Epithelial cell of prostate (primary cell): ENCODE data around the gene YAF2.
A peak's percentile ranks its signal among the peaks of the same experiment; 100 is the strongest.

Source experiments
- DNase-seq: peaks from one replicate; pipeline ENCODE4 v3.0.0-alpha.2; 2011; ENCODE audit warnings: low read depth, low spot score
- H3K27ac ChIP-seq: fragments of 450-650 bp; 2 replicates; pipeline ENCODE4 v1.5.1; 2017; ENCODE audit warnings: mild to moderate bottlenecking

YAF2 gene

GRCh38 chr12:42161529-42161928 lies 76.5 kb downstream of the YAF2 start:
- no peak overlapping the region for H3K27ac ChIP-seq
- no peak for DNase-seq

- DNase-seq: no peak
- no peak overlapping the region for H3K27ac ChIP-seq
Measured at GRCh38 chr12:42156232-42156631, 81.8 kb downstream of the YAF2 start.

GRCh38 chr12:42145552-42146215 lies 92.4 kb downstream of the YAF2 start:
- no peak overlapping the region for H3K27ac ChIP-seq
- no peak for DNase-seq

DNA sequence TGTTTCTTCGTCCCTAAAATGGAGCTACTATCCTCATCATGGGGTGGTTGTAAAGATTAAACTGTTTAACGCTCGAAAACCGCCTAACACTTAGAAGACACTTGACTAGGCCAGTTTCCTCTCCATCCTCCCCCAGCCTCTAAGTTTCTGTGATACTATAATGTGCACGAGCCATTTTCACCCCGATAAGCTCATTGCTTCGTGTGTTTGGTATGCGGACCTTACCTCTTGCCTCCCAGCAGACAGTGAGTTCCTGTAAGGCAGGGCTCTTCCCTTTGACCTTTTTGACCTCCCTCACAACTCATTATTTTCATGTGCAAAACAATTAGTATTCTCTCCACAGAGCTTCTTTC lies 92.9 kb downstream of the YAF2 start:
- peak overlapping the region; percentile 82 for H3K27ac ChIP-seq
- no peak for DNase-seq

DNA sequence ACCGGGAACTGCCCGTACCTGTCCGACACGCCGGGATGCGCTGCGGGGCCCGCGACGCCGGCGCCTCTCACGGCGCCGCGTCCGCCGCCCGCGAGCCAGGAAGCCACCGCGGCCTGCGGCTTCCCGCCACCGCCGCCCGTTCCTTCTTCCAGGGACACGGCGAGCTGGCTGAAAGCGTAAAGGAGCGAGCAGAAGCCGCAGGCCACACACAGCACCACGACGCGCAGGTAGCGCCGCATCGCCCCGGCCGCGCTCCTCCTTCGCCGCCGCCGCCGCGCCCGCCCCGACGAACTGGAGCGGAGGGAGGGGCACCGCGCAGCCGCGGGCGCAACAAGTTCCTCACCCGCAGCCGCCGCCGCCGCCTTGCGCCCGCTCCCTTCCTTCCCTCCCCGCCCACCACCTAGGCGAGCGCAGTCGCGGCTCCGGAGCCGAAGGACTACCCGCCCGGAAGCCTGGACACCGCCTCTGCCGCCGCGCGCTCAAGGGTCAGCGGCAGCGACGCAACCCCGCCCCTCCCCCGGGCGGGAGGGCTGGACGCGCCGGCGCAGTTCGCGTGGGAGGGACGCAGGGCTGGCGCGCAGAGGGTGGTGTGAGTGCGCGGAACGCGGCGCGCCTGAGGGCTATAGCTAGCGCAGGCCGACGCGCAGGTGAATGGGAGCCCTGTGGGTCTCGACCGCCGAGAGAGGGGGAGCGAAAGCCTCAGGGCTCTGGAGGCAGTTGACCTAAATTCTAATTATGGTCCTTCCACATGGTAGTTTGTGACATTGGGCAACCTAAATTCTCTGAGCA lies 93.4 kb downstream of the YAF2 start, which contains the start of gene GXYLT1:
TSS of gene GXYLT1 (minus strand) at position 467 of the 789 bp plus-strand sequence. CDS start at position 239, 228 bp downstream.
- H3K27ac ChIP-seq: peak within 1 kb of the TSS; percentile 82
- DNase-seq: peak; percentile 69

GRCh38 chr12:42144158-42144407 lies 94.0 kb downstream of the YAF2 start:
- H3K27ac ChIP-seq: peak overlapping the region; percentile 82

DNA sequence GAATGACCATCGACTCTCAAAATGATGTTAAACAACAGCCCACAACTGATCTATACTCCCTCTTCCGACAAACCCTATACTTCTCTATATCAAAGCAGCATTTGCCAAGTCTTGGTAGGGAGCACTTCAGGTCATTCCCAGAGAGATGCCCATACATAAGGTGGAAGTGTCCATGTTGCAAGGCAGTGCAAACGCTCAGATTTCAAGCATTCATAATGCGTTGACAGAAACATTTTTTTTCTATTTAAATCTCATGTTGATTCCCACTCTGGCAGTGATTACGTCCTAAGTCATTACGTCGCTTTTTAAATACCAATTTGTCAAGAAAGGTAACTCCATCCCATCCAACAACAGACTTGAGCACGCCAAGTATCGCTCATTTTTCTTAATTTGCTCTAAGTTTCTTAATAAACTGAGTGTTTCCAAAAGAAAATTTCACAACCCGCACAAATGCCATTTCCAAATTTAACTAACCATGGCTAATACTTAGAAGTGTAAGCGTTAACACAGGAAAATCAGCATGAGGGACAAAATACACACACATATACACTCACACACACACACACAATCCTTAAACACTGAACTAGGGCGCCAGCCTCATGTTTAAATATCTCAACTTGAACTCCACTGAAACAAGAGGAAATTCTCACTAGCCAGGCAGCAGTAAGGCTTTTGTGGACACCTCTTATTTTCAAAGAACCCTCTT lies 94.4 kb downstream of the YAF2 start:
- peak overlapping the region; percentile 82 for H3K27ac ChIP-seq
- DNase-seq: no peak

More at GRCh38 chr12:42144158-42144407, 94.0 kb downstream of the YAF2 start:
- no peak for DNase-seq

GRCh38 chr12:42141981-42142606 lies 96.0 kb downstream of the YAF2 start:
- H3K27ac ChIP-seq: no peak overlapping the region
- DNase-seq: no peak

DNA sequence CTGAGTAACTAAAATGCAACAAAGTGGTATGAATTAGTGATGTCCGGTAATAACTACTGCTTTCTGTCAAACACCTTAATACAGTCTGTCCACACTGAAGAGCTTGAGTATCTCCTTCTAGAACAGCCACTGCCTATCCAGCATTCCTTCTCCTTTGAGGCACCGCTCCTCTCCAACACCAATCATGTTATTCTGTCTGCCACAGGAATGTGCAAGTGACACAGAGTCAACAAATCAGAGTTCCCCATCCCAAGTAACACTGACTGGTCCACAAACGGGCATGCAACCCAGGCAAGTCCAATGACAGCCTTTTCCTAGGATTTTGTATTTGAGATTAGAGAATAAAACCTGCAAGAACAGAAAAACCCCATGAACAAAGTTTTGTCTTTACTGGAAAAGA lies 97.1 kb downstream of the YAF2 start:
- no peak overlapping the region for H3K27ac ChIP-seq
- no peak for DNase-seq

DNA sequence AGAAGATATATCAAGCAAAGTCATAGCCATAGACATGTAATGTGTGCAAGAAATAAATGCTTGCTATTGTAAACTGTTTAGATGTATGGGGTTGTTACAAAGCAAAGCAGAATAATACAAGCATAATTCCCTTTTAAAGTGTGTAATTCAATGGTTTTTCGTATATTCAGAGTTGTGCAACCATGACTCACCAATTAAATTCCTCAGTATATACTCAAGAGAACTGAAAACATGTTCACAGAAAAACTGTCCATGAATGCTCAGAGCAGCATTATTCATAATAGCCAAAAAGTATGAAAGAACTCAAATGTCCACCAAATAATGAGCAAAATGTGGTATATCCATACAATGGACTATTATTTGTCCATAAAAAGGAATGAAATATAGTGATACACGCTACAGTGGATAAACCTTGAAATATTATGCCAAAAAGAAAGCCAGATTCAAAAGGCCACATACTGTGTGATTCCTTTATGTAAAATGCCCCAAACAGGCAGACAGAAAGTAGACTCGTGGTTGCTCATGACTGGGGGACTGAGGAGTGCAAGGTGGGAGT lies 102.7 kb downstream of the YAF2 start:
- H3K27ac ChIP-seq: peak overlapping the region; percentile 22
- no peak for DNase-seq

- H3K27ac ChIP-seq: peak overlapping the region; percentile 61
Measured at GRCh38 chr12:42130672-42131402, 107.2 kb downstream of the YAF2 start.

GRCh38 chr12:42129595-42130204 lies 108.3 kb downstream of the YAF2 start:
- H3K27ac ChIP-seq: no peak overlapping the region
- no peak for DNase-seq

More at GRCh38 chr12:42130672-42131402, 107.2 kb downstream of the YAF2 start:
- no peak for DNase-seq

GRCh38 chr12:42128888-42129287 lies 109.2 kb downstream of the YAF2 start:
- H3K27ac ChIP-seq: no peak overlapping the region
- no peak for DNase-seq

DNA sequence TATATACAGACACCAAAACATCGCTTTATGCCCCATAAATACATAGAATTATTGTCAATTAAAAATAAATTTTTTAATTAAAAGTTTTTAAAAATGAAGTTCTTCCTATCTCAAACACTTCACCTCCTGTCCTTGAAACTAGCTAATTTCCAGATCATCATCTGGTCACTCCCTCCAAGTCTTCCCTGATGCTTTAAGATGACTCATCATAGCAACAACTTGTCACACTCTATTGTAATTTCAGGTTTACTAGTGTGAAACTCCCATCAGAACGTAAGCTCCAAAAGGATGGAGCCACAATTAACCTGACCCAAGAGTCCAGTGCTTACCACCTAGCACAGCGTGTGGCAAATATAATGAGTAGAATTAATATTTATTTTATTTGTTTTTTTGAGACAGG lies 109.7 kb downstream of the YAF2 start:
- DNase-seq: no peak
- no peak overlapping the region for H3K27ac ChIP-seq

DNA sequence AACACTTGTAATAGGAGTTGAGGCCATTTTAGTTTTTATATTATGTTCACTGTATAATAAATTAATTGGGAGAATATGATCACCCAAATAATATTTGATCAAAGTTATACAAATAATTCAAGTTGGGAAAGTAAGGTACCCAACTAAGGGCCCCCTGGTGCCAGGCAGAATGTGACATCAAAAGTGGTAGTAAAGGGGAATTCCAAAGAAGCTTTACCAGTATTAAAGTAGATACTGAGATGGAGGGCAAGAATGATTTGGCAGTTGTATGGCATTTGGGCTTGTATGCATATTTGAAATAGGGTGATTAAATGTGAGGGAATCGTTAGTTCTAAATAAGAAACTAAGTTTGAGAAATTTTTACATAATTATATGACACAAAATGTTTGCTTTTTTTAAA lies 111.1 kb downstream of the YAF2 start:
- no peak overlapping the region for H3K27ac ChIP-seq
- DNase-seq: no peak

DNA sequence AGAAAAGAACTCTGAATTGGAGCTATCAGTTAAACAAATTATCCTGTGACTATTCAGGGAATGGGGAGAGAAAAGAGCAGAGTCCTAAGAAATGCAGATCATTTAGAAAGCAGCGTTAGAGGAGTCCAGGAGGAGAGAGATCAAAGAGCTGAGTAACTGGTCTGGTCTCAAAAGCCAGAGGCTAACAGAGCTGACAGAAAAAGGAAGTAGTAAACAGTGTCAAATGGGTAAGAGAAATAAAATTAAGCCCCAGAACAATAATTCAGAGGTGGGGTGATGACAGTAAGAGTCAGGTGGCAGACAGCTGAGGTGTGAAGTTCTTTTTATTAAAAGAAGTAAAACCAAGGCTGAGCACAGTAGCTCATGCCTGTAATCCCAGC lies 112.7 kb downstream of the YAF2 start:
- DNase-seq: no peak
- no peak overlapping the region for H3K27ac ChIP-seq

DNA sequence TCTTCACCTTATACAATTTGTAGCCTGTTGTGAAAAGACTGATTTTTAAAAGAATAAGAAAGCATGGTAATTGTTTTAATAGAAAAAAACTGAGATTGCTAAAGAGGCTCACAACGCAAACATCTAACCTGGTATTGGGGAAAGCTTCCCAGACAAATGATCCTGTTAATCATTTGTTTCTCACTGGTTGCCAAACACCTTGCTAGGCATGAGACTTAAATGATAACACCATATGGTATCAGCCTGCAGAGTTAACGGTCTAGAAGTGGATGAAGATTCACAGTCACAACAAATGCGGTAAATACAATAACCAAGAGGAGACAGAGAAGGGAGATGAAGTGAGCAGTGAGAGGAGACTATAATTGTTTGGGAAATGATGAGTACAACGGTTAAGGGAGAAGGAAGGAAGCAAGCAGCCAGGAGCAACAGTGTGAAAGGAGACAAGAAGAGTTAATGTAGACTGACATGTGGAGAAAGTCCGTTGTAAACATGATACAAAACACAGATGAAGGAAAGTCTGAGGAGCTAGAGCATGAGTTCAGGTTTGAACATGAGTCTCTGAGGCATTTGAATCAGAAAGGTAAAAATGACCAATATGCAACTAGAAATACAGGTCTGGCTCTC lies 113.2 kb downstream of the YAF2 start:
- DNase-seq: no peak
- H3K27ac ChIP-seq: no peak overlapping the region

DNA sequence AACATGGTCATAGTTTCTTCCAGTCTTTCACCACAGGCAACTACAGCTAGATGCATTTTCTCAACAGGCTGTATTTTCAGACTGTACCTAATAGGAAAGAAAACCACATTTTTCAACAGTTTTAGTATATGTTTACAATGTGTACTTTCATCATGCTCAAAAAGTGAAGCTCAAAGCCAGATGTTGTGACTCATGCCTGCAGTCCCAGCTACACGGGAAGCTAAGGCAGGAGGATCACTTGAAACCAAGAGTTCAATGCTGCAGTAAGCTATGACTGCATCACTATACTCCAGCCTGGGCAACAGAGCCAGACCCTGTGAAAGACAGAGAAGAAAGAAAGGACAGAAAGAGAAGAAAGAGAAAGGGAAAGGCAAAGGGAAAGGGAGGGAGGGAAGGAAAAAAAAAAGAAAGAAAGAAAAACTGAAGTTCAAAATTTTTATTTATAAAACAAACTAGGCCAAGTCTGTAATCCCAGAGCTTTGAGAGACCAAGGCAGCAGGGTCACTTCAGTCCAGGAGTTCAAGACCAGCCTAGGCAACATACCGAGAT lies 118.9 kb downstream of the YAF2 start:
- no peak overlapping the region for H3K27ac ChIP-seq
- no peak for DNase-seq
